NCI-H128 (cell line): ENCODE data around the gene RPL18.

Experiments used
- DNase-seq: peaks from one replicate; lab custom pipeline; 2025; ENCODE audit not compliant: unreplicated experiment; lab: John Stamatoyannopoulos, UW

RPL18 gene

GRCh38 chr19:48614436-48615230, 4.3 kb downstream of the RPL18 start, which contains the start of gene FAM83E:
FAM83E (minus strand) TSS chr19:48615076; CDS start chr19:48613372, 1,704 bp downstream.
- DNase-seq: no peak

- no peak for DNase-seq
These were observed 5.0 kb downstream of the RPL18 start for GRCh38 chr19:48613852-48614435.

- DNase-seq: no peak
These were observed 5.7 kb downstream of the RPL18 start for GRCh38 chr19:48613024-48613851.

GRCh38 chr19:48611872-48612271, 7.1 kb downstream of the RPL18 start:
- no peak for DNase-seq

GRCh38 chr19:48609571-48610108, 9.3 kb downstream of the RPL18 start:
- DNase-seq: no peak

- DNase-seq: peak; percentile 19
These were observed 10.1 kb downstream of the RPL18 start for GRCh38 chr19:48608798-48609263.

GRCh38 chr19:48607359-48607755, 11.6 kb downstream of the RPL18 start:
- DNase-seq: no peak

- DNase-seq: no peak
These were observed 12.3 kb downstream of the RPL18 start, which contains the start of gene SPACA4 for GRCh38 chr19:48606463-48607358. SPACA4 (plus strand) TSS chr19:48606742; CDS start chr19:48606979, 237 bp downstream.

GRCh38 chr19:48603850-48604249, 15.1 kb downstream of the RPL18 start:
- DNase-seq: no peak

GRCh38 chr19:48603449-48603848, 15.5 kb downstream of the RPL18 start:
- no peak for DNase-seq

- no peak for DNase-seq
These were observed 16.0 kb downstream of the RPL18 start for GRCh38 chr19:48603001-48603400.

- DNase-seq: no peak
These were observed 18.1 kb downstream of the RPL18 start for GRCh38 chr19:48600679-48601417.

GRCh38 chr19:48598996-48599700, 19.8 kb downstream of the RPL18 start:
- no peak for DNase-seq

- no peak for DNase-seq
These were observed 22.1 kb downstream of the RPL18 start for GRCh38 chr19:48596679-48597465.

- no peak for DNase-seq
These were observed 22.7 kb downstream of the RPL18 start for GRCh38 chr19:48596237-48596636.

GRCh38 chr19:48595833-48596232, 23.1 kb downstream of the RPL18 start:
- no peak for DNase-seq

GRCh38 chr19:48595171-48595570, 23.8 kb downstream of the RPL18 start:
- DNase-seq: no peak

GRCh38 chr19:48591021-48591420, 28.0 kb downstream of the RPL18 start:
- DNase-seq: no peak
